Measurements from ENCODE around the gene EXOC1L.

The EXOC1L gene

DNA sequence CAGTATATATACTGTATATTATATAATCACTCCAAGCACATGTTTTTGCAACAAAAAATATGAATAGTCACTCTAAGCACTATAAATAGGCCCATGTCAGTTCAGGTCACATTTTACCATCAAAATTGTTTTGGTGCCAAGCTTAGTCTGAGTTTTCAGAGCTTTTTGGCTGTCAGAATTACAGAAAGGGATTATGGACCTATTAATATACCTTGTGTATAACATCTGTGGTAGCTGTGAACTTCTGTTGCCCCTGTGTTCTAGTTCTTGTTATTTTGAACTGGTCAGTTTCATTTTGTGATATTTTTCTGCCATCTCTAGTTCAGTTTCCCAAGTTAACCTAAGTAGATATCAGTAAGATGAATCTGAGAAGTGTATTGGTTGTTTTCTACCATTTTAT is 56.8 kb downstream of the EXOC1L start:
- H3K27ac ChIP-seq (ENCODE audit: low read depth, low read length, severe bottlenecking): no peak overlapping the region
- H3K9me3 ChIP-seq (ENCODE audit: control insufficient read depth, low read length): no peaks in the 10 kb centered on the region
- H3K36me3 ChIP-seq (ENCODE audit: control insufficient read depth, insufficient read depth, low read length): peaks cover 20% of the 10 kb centered on the region
- H3K4me1 ChIP-seq (ENCODE audit: control insufficient read depth, insufficient read depth, low read length, poor library complexity, severe bottlenecking): no peaks in the 10 kb centered on the region
- H3K4me3 ChIP-seq (ENCODE audit: extremely low read depth, insufficient read depth, low read length, poor library complexity, severe bottlenecking): no peak overlapping the region

DNA sequence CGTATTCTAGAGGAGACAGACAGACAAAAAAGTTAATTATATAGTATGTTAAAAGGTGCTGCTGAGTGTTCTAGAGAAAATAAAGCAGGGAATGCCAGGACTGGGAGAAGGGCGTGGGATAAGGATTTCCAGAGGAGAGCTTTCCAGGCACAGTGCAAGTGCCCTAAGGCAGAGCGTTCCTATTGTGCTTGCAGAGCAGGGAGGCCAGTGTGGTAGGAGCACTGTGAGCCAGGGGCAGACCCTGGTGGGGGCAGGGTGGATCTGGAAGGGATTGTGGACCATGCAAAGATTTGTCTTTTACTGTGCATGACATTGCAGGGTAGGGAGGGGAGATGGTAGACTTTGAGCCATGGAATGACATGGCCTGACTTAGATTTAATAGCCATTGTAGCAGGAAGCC is 59.6 kb downstream of the EXOC1L start:
- H3K4me3 ChIP-seq (ENCODE audit: extremely low read depth, insufficient read depth, low read length, poor library complexity, severe bottlenecking): no peak overlapping the region
- H3K27ac ChIP-seq (ENCODE audit: low read depth, low read length, severe bottlenecking): no peak overlapping the region
- no peaks in the 10 kb centered on the region for H3K4me1 ChIP-seq (ENCODE audit: control insufficient read depth, insufficient read depth, low read length, poor library complexity, severe bottlenecking)
- peaks cover 13% of the 10 kb centered on the region for H3K36me3 ChIP-seq (ENCODE audit: control insufficient read depth, insufficient read depth, low read length)
- no peaks in the 10 kb centered on the region for H3K9me3 ChIP-seq (ENCODE audit: control insufficient read depth, low read length)
- WGBS, 2 experiments (ENCODE audit: insufficient coverage in 2 of 2): 83 to 87% methylated on average over 2 to 3 of the region's 3 CpGs

DNA sequence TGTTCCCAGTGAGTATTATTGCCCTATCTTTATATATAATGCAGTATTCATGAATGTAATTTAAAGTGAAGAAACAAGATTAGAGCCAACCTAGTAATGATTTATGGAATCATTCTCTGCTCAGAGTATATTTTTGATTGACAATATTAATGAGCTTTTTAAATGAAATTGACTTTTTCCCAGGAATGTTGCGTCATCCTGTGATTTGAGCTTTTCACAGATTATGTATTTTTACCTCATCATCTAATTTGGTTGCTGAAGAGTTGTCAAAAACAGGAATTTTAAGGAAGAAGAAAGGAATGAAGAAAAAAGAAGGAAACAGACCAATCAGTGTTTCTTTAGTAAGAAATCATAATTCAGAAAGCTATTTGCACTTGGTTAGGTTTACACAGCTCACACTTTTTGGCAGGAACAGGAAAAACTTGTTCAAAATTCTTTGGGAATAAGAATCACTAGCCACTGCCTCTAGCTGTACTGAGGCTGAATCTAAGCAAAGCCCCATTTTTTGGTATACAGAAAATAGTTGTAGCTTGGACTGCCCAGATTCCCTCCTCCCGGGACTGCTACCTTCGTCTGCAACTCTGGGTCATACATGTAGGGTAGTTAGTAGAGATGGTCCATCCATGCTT is 61.2 kb downstream of the EXOC1L start:
- peaks cover 13% of the 10 kb centered on the region for H3K36me3 ChIP-seq (ENCODE audit: control insufficient read depth, insufficient read depth, low read length)
- H3K4me3 ChIP-seq (ENCODE audit: extremely low read depth, insufficient read depth, low read length, poor library complexity, severe bottlenecking): no peak overlapping the region
- no peaks in the 10 kb centered on the region for H3K9me3 ChIP-seq (ENCODE audit: control insufficient read depth, low read length)
- WGBS, 2 experiments (ENCODE audit: insufficient coverage in 2 of 2): 100% methylated on average over 1 of the region's 3 CpGs; no CpG with 5 or more reads in 1 of the 2 experiments
- H3K4me1 ChIP-seq (ENCODE audit: control insufficient read depth, insufficient read depth, low read length, poor library complexity, severe bottlenecking): no peaks in the 10 kb centered on the region
- no peak overlapping the region for H3K27ac ChIP-seq (ENCODE audit: low read depth, low read length, severe bottlenecking)

DNA sequence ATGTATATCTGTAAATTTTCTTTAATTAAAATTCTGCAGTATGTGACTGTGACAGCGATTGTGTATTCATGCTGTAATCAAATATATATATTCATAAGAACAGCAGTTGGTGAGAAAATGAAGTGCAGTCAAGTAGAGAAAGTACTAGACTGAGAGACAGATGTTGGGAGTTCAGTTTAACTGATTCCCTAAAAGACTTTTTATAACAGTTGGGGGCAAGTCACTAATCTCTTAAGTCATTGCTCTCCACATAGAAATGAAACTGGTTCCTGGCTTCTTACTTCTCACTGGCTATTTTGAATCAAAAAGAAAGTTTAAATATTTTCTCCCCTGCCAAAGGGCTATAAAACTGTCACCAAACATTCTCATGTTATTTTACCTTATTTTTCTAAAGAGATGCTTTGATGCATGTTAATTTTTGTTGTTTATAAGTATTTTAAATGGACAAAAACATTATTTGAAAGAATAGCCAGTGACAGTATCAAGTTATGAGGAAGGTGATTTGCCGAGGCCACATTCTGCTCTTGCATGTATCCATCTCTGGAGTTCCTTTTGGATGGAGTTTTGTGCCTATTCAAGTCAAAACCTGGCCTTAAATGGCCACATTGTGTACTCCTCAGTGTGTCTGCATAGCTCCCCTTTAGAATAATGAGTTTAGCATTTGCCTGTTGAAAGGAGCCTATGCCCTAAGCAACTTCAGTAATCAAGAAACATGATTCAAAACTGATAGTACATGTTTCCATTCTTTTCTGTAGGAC is 64.7 kb downstream of the EXOC1L start:
- WGBS, 2 experiments (ENCODE audit: insufficient coverage in 2 of 2): 100% methylated on average over 1 of the region's 2 CpGs
- Histone ChIP-seq H3K4me1 (ENCODE audit: control insufficient read depth, insufficient read depth, low read length, poor library complexity, severe bottlenecking) (no peaks in the 10 kb centered on the region), H3K27ac (ENCODE audit: low read depth, low read length, severe bottlenecking) (no peak overlapping the region)

DNA sequence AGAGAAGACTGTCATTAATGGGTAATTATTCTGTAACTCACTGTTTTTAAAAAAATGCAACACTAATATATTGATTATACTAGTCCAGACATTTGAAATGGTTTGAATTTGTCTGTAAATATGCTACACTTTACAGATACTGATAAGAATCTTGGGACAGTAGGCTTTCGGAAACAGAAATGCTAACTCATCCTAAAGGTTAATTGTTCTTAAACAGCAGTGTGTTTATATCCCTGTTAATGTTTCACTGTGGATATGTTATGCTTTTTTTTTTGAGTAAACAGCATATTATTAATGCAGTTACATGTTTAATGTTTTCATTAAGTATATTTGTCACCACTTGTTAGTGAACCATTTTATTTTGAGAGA is 65.2 kb downstream of the EXOC1L start:
- H3K9me3 ChIP-seq (ENCODE audit: control insufficient read depth, low read length): no peaks in the 10 kb centered on the region
- H3K4me3 ChIP-seq (ENCODE audit: extremely low read depth, insufficient read depth, low read length, poor library complexity, severe bottlenecking): no peak overlapping the region
- no peaks in the 10 kb centered on the region for H3K4me1 ChIP-seq (ENCODE audit: control insufficient read depth, insufficient read depth, low read length, poor library complexity, severe bottlenecking)
- no peak overlapping the region for H3K27ac ChIP-seq (ENCODE audit: low read depth, low read length, severe bottlenecking)
- peaks cover 17% of the 10 kb centered on the region for H3K36me3 ChIP-seq (ENCODE audit: control insufficient read depth, insufficient read depth, low read length)
- no CpG with 5 or more reads among the region's 1 CpG for WGBS, 2 experiments (ENCODE audit: insufficient coverage in 2 of 2)

More for the DNA sequence above, 64.7 kb downstream of the EXOC1L start:
- Histone ChIP-seq H3K9me3 (ENCODE audit: control insufficient read depth, low read length) (no peaks in the 10 kb centered on the region), H3K36me3 (ENCODE audit: control insufficient read depth, insufficient read depth, low read length) (peaks cover 17% of the 10 kb centered on the region), H3K4me3 (ENCODE audit: extremely low read depth, insufficient read depth, low read length, poor library complexity, severe bottlenecking) (no peak overlapping the region)
